ENCODE results near the gene EXOC4.

Gene EXOC4

GRCh38 chr7:133372337-133372736 lies 119.5 kb downstream of the EXOC4 start:
- no peak for TF ChIP-seq CTCF (IDR thresholded peaks at IDR 0.05; ENCODE audit: low read depth, low read length, missing control alignments)
- DNase-seq (ENCODE audit: low read depth) = no peak
- H3K4me3 ChIP-seq (ENCODE audit: low read depth, low read length) = no peak overlapping the region

DNA sequence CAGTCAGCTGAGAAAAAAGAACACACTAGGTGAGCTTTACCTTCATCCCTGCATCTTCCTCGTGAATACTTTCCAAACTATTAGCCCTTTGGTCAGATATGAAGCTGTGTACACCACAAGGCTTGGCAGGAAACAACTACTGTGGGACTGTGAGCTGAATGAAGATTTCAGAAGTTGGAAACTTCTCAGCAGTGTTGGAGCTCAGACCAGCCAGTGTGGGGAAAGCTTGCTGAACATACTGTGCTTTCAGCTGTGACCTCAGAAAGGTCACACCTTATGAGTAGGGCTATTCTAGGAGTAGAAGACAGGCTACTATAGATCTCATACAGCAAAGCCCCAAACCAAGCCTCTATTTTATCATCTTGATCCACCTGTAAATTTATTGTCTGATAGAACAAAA lies 123.6 kb downstream of the EXOC4 start:
- no peak overlapping the region for H3K4me3 ChIP-seq (ENCODE audit: low read depth, low read length)
- DNase-seq (ENCODE audit: low read depth) = no peak
- no peak for TF ChIP-seq CTCF (IDR thresholded peaks at IDR 0.05; ENCODE audit: low read depth, low read length, missing control alignments)

GRCh38 chr7:133381965-133382364 lies 129.1 kb downstream of the EXOC4 start:
- H3K4me3 ChIP-seq (ENCODE audit: low read depth, low read length) = no peak overlapping the region
- DNase-seq (ENCODE audit: low read depth) = no peak
- no peak for TF ChIP-seq CTCF (IDR thresholded peaks at IDR 0.05; ENCODE audit: low read depth, low read length, missing control alignments)

- TF ChIP-seq CTCF (IDR thresholded peaks at IDR 0.05; ENCODE audit: low read depth, low read length, missing control alignments) = no peak
- H3K4me3 ChIP-seq (ENCODE audit: low read depth, low read length) = no peak overlapping the region
- DNase-seq (ENCODE audit: low read depth) = no peak
Observed at GRCh38 chr7:133382775-133383559, 130.1 kb downstream of the EXOC4 start.

- no peak for TF ChIP-seq CTCF (IDR thresholded peaks at IDR 0.05; ENCODE audit: low read depth, low read length, missing control alignments)
- no peak for DNase-seq (ENCODE audit: low read depth)
- no peak overlapping the region for H3K4me3 ChIP-seq (ENCODE audit: low read depth, low read length)
Observed at GRCh38 chr7:133386205-133386604, 133.3 kb downstream of the EXOC4 start.

GRCh38 chr7:133389727-133390126 lies 136.8 kb downstream of the EXOC4 start:
- H3K4me3 ChIP-seq (ENCODE audit: low read depth, low read length) = no peak overlapping the region
- DNase-seq (ENCODE audit: low read depth) = no peak
- no peak for TF ChIP-seq CTCF (IDR thresholded peaks at IDR 0.05; ENCODE audit: low read depth, low read length, missing control alignments)

- DNase-seq (ENCODE audit: low read depth) = no peak
- no peak overlapping the region for H3K4me3 ChIP-seq (ENCODE audit: low read depth, low read length)
- TF ChIP-seq CTCF (IDR thresholded peaks at IDR 0.05; ENCODE audit: low read depth, low read length, missing control alignments) = no peak
Observed at GRCh38 chr7:133391206-133391605, 138.3 kb downstream of the EXOC4 start.

Data from GM12864 (cell line).